SK-N-SH (cell line): ENCODE results near the gene CENPU. TPM values are rescaled to one million over a fixed set of nuclear protein-coding genes. Genes with fewer than 3 reads are reported as not detected.

Experiments used
- CTCF ChIA-PET: fragments of 300-600, 350-600 bp; formaldehyde crosslinking; extraction: SDS; loops from one replicate; lab custom pipeline; 2021; lab: Yijun Ruan, JAX
- POLR2A ChIA-PET: fragments of 350-600 bp; sonication (Branson Sonifier 250); formaldehyde crosslinking; extraction: SDS; loops from one replicate; lab custom pipeline; 2020; ENCODE audit warnings: antibody characterized with exemption, inconsistent platforms; lab: Yijun Ruan, JAX
- DNase-seq: peaks from one replicate; pipeline ENCODE4 v3.0.0; 2012
- H2AFZ ChIP-seq: fragments of 200-600 bp; sonication (generic); 2 replicates; pipeline ENCODE4 v1.8.1; 2016; ENCODE audit warnings: antibody characterized with exemption, mild to moderate bottlenecking, low read depth
- H3F3A ChIP-seq: fragments of 200-600 bp; sonication (generic); replicated peaks from 2 replicates; pipeline ENCODE3; 2016; ENCODE audit warnings: antibody characterized with exemption, mild to moderate bottlenecking; ENCODE audit not compliant: insufficient read depth
- H3K27ac ChIP-seq, 2 experiments: fragments of 200-500 bp in 1 of 2; fragments of 200-600 bp in 1 of 2; sonication (Bioruptor generic) in 1 of 2; sonication (generic), shearing (Covaris generic) in 1 of 2; 2 replicates each; pipeline versions ENCODE4 v1.5.1 to v1.6.1; 2014 to 2016; ENCODE audit warnings: low read depth in 2 of 2, inconsistent platforms in 1 of 2, low read length in 1 of 2, mild to moderate bottlenecking in 1 of 2, mixed read lengths in 1 of 2
- H3K27me3 ChIP-seq: fragments of 200-600 bp; sonication (generic), shearing (Covaris generic); 2 replicates; pipeline ENCODE4 v1.6.1; 2016; ENCODE audit warnings: mixed run types; ENCODE audit not compliant: insufficient read depth
- H3K36me3 ChIP-seq, 2 experiments: fragments of 200-500 bp in 1 of 2; fragments of 200-600 bp in 1 of 2; sonication (Bioruptor generic) in 1 of 2; sonication (generic) in 1 of 2; replicated peaks in 1 of 2; 2 replicates each; pipeline versions ENCODE3 to v1.5.1; 2014 to 2016; ENCODE audit warnings: low read length in 1 of 2, mild to moderate bottlenecking in 1 of 2; ENCODE audit not compliant: insufficient read depth in 2 of 2, control insufficient read depth in 1 of 2
- H3K4me1 ChIP-seq, 2 experiments: fragments of 200-500 bp in 1 of 2; fragments of 200-600 bp in 1 of 2; sonication (Bioruptor generic) in 1 of 2; sonication (generic), shearing (Covaris generic) in 1 of 2; 2 replicates each; pipeline versions ENCODE4 v1.5.1 to v1.6.1; 2014 to 2016; ENCODE audit warnings: low read depth in 1 of 2, low read length in 1 of 2, mixed run types in 1 of 2; ENCODE audit not compliant: insufficient read depth in 2 of 2, control insufficient read depth in 1 of 2
- H3K4me2 ChIP-seq: fragments of 200-600 bp; sonication (generic), shearing (Covaris generic); 2 replicates; pipeline ENCODE4 v1.6.1; 2017; ENCODE audit warnings: mixed run types
- H3K4me3 ChIP-seq, 2 experiments: fragments of 200-500 bp in 1 of 2; fragments of 200-600 bp in 1 of 2; sonication (Bioruptor generic) in 1 of 2; sonication (generic), shearing (Covaris generic) in 1 of 2; 2 replicates each; pipeline versions ENCODE4 v1.5.1 to v1.8.1; 2014 to 2016; ENCODE audit warnings: low read depth in 2 of 2, inconsistent platforms in 1 of 2, low read length in 1 of 2, mild to moderate bottlenecking in 1 of 2, mixed read lengths in 1 of 2, moderate library complexity in 1 of 2
- H3K79me2 ChIP-seq: fragments of 200-600 bp; sonication (generic); 2 replicates; pipeline ENCODE4 v1.8.1; 2017; ENCODE audit warnings: mild to moderate bottlenecking; ENCODE audit not compliant: insufficient read depth
- H3K9ac ChIP-seq: fragments of 200-600 bp; sonication (generic); 2 replicates; pipeline ENCODE4 v1.6.1; 2017; ENCODE audit warnings: mixed run types
- H3K9me2 ChIP-seq: fragments of 200-600 bp; sonication (generic); 2 replicates; pipeline ENCODE4 v1.6.1; 2017; ENCODE audit warnings: mixed run types
- H3K9me3 ChIP-seq: fragments of 200-600 bp; sonication (generic); 2 replicates; pipeline ENCODE4 v1.6.1; 2017; ENCODE audit warnings: mixed run types, mild to moderate bottlenecking, moderate library complexity
- H4K20me1 ChIP-seq: fragments of 200-600 bp; sonication (generic); 2 replicates; pipeline ENCODE4 v1.6.1; 2017; ENCODE audit warnings: mild to moderate bottlenecking, mixed run types; ENCODE audit not compliant: insufficient read depth
- CHD2 ChIP-seq: fragments of 150-350 bp; IDR thresholded peaks from 2 replicates; pipeline ENCODE4 v1.6.1; 2018; ENCODE audit warnings: low read length; ENCODE audit not compliant: partially characterized antibody
- ELF1 ChIP-seq: IDR thresholded peaks from 2 replicates; pipeline ENCODE4 v1.4.0; 2012
- EP300 ChIP-seq, 2 experiments: IDR thresholded peaks; 2 replicates each; pipeline versions ENCODE4 v1.4.0 to v1.6.1; 2012; ENCODE audit warnings: borderline replicate concordance in 1 of 2, low read depth in 1 of 2, low read length in 1 of 2
- FOXJ3 ChIP-seq: sonication (generic); formaldehyde crosslinking; IDR thresholded peaks from 2 replicates; pipeline ENCODE4 v1.5.1; 2020; ENCODE audit warnings: mild to moderate bottlenecking, missing genetic modification reagents
- GATA2 ChIP-seq: sonication (generic); formaldehyde crosslinking; IDR thresholded peaks from 2 replicates; pipeline ENCODE4 v1.5.0; 2020; ENCODE audit warnings: mild to moderate bottlenecking, missing genetic modification reagents
- MXI1 ChIP-seq: IDR thresholded peaks from 2 replicates; pipeline ENCODE4 v1.6.1; 2012; ENCODE audit warnings: mild to moderate bottlenecking, low read depth, low read length, improper control_type of control experiment
- NFIC ChIP-seq: IDR thresholded peaks from 2 replicates; pipeline ENCODE4 v1.4.0; 2012; ENCODE audit warnings: borderline replicate concordance
- POLR2AphosphoS5 ChIP-seq: IDR thresholded peaks from 2 replicates; pipeline ENCODE4 v1.6.1; 2012; ENCODE audit warnings: low read depth, low read length
- RAD21 ChIP-seq: IDR thresholded peaks from 2 replicates; pipeline ENCODE4 v1.6.1; 2012; ENCODE audit warnings: mild to moderate bottlenecking, low read length
- SIN3A ChIP-seq: IDR thresholded peaks from 2 replicates; pipeline ENCODE4 v1.6.1; 2012; ENCODE audit warnings: low read depth, mild to moderate bottlenecking, low read length, moderate library complexity, borderline replicate concordance
- SMC3 ChIP-seq: IDR thresholded peaks from 2 replicates; pipeline ENCODE4 v1.6.1; 2012; ENCODE audit warnings: low read depth, low read length, improper control_type of control experiment
- TAF1 ChIP-seq: IDR thresholded peaks from 2 replicates; pipeline ENCODE4 v1.6.1; 2012; ENCODE audit warnings: low read depth, mild to moderate bottlenecking, low read length, moderate library complexity, borderline replicate concordance
- WGBS: methylation state at CpG from one replicate; pipeline ENCODE4 v1.1.6; 2017; ENCODE audit warnings: low lambda C conversion rate; 5-methylcytosine and 5-hydroxymethylcytosine counted together
- polyA plus RNA-seq, 3 experiments: library from polyadenylated mRNA; depleted of rRNA; stranded (reverse); fragments of >200 nt; gene quantifications; 2 replicates each; pipeline ENCODE4 v1.2.3, GENCODE V29; 2012
- TF ChIP-seq, protein P1 (sequence below): IDR thresholded peaks from 2 replicates; pipeline ENCODE4 v1.6.1; 2012; ENCODE audit warnings: mild to moderate bottlenecking, low read depth, low read length, moderate library complexity
- TF ChIP-seq, protein P2 (sequence below): IDR thresholded peaks from 2 replicates; pipeline ENCODE4 v1.4.0; 2012; ENCODE audit warnings: low read depth
- TF ChIP-seq, protein P3 (sequence below): IDR thresholded peaks from 2 replicates; pipeline ENCODE4 v1.4.0; 2012; ENCODE audit warnings: low read depth, borderline replicate concordance
- TF ChIP-seq, protein P4 (sequence below): fragments of 150-350 bp; IDR thresholded peaks from 2 replicates; pipeline ENCODE4 v1.6.1; 2017; ENCODE audit warnings: antibody characterized with exemption, low read length, low read depth, borderline replicate concordance

The CENPU gene
- polyA plus RNA-seq, 1 of the 3 experiments (the other 2 are of a cell fraction): 8.7 TPM

DNA sequence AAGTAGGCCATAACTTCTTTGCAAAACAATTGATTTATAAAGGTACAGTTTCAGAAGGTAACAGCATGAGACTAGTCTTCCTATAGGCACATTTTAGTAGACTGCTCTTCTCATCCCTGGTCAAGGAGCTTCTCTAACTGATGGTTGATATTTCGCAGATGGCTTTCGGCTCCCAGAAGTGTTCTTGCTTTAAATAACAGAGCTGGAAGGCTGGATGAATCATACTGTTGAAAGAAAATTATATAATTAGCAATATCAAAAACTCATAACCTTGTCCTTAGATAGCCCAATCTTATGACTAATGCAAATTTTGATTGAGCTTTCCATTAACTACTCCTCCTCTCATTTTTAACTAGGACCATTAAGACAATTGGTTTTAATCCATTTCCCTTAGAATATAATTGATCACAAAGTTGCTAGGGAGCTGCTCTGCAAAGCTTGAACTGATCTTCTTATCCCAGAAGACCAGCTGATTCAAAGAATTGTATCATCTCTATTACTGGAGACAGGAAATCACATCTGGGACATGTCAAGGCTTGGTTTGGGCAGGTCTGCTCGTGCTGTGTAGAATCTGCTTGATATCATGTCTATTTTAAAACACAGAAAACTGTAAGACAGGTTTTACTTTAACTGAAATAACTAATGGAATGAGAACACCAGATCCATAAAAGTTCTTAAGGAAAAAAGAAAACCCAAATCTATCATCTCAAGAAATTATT, 38.6 kb downstream of the CENPU start (continued):
- TF ChIP-seq, protein P1, sequence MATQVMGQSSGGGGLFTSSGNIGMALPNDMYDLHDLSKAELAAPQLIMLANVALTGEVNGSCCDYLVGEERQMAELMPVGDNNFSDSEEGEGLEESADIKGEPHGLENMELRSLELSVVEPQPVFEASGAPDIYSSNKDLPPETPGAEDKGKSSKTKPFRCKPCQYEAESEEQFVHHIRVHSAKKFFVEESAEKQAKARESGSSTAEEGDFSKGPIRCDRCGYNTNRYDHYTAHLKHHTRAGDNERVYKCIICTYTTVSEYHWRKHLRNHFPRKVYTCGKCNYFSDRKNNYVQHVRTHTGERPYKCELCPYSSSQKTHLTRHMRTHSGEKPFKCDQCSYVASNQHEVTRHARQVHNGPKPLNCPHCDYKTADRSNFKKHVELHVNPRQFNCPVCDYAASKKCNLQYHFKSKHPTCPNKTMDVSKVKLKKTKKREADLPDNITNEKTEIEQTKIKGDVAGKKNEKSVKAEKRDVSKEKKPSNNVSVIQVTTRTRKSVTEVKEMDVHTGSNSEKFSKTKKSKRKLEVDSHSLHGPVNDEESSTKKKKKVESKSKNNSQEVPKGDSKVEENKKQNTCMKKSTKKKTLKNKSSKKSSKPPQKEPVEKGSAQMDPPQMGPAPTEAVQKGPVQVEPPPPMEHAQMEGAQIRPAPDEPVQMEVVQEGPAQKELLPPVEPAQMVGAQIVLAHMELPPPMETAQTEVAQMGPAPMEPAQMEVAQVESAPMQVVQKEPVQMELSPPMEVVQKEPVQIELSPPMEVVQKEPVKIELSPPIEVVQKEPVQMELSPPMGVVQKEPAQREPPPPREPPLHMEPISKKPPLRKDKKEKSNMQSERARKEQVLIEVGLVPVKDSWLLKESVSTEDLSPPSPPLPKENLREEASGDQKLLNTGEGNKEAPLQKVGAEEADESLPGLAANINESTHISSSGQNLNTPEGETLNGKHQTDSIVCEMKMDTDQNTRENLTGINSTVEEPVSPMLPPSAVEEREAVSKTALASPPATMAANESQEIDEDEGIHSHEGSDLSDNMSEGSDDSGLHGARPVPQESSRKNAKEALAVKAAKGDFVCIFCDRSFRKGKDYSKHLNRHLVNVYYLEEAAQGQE: no peak

DNA sequence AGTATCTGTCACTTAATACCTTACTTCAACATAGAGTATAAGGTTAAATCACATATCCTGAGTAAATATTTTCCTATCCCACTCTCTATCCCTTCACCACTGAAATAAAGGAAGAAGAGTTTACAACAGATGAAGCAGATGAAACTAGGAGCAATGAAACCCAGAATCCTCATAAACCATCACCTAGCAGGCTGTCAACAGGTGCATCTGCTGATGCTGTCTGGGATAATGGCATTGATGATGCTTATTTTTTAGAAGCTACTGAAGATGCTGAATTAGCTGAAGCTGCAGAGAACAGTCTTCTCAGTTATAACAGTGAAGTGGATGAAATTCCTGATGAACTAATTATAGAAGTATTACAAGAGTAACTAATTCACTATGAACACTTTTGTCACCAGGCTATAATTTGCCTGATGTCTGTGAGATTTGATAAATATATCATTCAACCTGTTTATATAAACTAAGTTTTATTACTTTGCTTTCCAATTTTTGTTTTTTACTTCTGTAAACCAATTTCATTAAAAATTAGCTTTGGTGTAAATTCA, 39.4 kb downstream of the CENPU start:
- Histone ChIP-seq H2AFZ (no peak overlapping the region), H3K4me1 (no peaks in the 10 kb centered on the region; a peak in 1 of 4 replicates), H3F3A (peaks cover 8% of the 10 kb centered on the region), H3K4me2 (no peak overlapping the region), H4K20me1 (no peaks in the 10 kb centered on the region), H3K9ac (no peak overlapping the region), H3K79me2 (no peaks in the 10 kb centered on the region), H3K4me3 (no peak overlapping the region), H3K9me2 (no peaks in the 10 kb centered on the region), H3K9me3 (no peaks in the 10 kb centered on the region; the same call in 1 of the 2 replicates), H3K27me3 (no peaks in the 10 kb centered on the region), H3K36me3 (peaks cover 21 to 30% of the 10 kb centered on the region in 2 experiments), H3K27ac (peak overlapping the region; percentile 46 to 76; a peak in 3 of 4 replicates)
- ChIA-PET CTCF (interaction anchor here (0.6 to 1.2 kb wide), 2 partner anchors 16 to 1287 kb away, joined by 3 read pairs; no protein-coding TSS in a partner anchor), POLR2A (no interaction called here)
- no peak for DNase-seq
- TF ChIP-seq CHD2: no peak
- TF ChIP-seq, protein P2, sequence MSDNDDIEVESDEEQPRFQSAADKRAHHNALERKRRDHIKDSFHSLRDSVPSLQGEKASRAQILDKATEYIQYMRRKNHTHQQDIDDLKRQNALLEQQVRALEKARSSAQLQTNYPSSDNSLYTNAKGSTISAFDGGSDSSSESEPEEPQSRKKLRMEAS: no peak
- no peak for TF ChIP-seq SIN3A
- TF ChIP-seq EP300 (IDR thresholded peaks at IDR 0.05; ENCODE audit: borderline replicate concordance in 1 of 2, low read depth in 1 of 2, low read length in 1 of 2): no peak
- no peak for TF ChIP-seq ELF1
- TF ChIP-seq POLR2AphosphoS5: no peak
- no peak for TF ChIP-seq MXI1
- no peak for TF ChIP-seq SMC3

DNA sequence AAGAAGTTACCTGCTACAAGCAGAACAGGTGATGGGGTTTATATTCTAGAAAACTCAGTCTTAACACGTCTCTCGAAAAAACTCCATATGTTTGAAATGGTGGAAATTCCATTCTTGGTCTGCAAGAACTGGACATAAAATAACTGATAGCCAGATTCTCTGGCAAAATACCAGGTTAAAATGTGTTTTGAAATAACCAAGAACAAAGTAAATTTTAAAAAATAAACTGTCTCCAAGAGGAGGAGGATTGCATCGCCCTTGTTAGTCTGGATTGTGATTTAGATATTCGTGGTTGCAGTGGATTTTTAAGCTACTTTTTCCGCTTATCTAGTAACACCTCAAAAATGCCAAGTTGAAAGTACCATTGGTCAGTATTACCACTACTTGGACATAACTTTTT, 40.8 kb downstream of the CENPU start:
- Histone ChIP-seq H3K27me3 (no peaks in the 10 kb centered on the region), H3K9ac (no peak overlapping the region), H3K27ac (no peak overlapping the region), H2AFZ (no peak overlapping the region), H4K20me1 (no peaks in the 10 kb centered on the region), H3K4me2 (no peak overlapping the region), H3K36me3 (peaks cover 21 to 30% of the 10 kb centered on the region in 2 experiments), H3K79me2 (no peaks in the 10 kb centered on the region), H3K9me2 (no peaks in the 10 kb centered on the region), H3K4me1 (peaks cover 0 to 11% of the 10 kb centered on the region in 2 experiments; a peak in 2 of 4 replicates), H3K4me3 (no peak overlapping the region), H3K9me3 (no peaks in the 10 kb centered on the region; the same call in 1 of the 2 replicates), H3F3A (peaks cover 15% of the 10 kb centered on the region)
- POLR2A ChIA-PET: no interaction called here
- DNase-seq: no peak
- 94% methylated on average over 5 of the region's 5 CpGs for WGBS
- CTCF ChIA-PET: no interaction called here
- TF ChIP-seq ELF1 (no peak), TAF1 (no peak), NFIC (no peak), FOXJ3 (no peak), GATA2 (CRISPR knock-in tag) (no peak), RAD21 (no peak), MXI1 (no peak)
- TF ChIP-seq, protein P3, sequence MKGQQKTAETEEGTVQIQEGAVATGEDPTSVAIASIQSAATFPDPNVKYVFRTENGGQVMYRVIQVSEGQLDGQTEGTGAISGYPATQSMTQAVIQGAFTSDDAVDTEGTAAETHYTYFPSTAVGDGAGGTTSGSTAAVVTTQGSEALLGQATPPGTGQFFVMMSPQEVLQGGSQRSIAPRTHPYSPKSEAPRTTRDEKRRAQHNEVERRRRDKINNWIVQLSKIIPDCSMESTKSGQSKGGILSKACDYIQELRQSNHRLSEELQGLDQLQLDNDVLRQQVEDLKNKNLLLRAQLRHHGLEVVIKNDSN: no peak
- TF ChIP-seq, protein P4, sequence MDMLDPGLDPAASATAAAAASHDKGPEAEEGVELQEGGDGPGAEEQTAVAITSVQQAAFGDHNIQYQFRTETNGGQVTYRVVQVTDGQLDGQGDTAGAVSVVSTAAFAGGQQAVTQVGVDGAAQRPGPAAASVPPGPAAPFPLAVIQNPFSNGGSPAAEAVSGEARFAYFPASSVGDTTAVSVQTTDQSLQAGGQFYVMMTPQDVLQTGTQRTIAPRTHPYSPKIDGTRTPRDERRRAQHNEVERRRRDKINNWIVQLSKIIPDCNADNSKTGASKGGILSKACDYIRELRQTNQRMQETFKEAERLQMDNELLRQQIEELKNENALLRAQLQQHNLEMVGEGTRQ: no peak
- TF ChIP-seq, all 33 proteins: peak for 0
